Muscle layer of colon (tissue), 2 donors: ENCODE results near the gene OOSP4B.
"Not testable (repeated sequence)": the region's sequence is repeated elsewhere in the genome, so short reads cannot be mapped to it uniquely, and the experiment has no call there.

Experiments used
- H3K27ac ChIP-seq: one replicate; pipeline ENCODE4 v1.7.0; 2013; ENCODE audit warnings: low read depth, mild to moderate bottlenecking, low read length, moderate library complexity
- H3K27me3 ChIP-seq, 2 donors: one replicate each; pipeline ENCODE4 v1.7.0; 2013; ENCODE audit warnings: low read length in 2 of 2, mild to moderate bottlenecking in 2 of 2; ENCODE audit not compliant: insufficient read depth in 2 of 2, control insufficient read depth in 1 of 2
- H3K36me3 ChIP-seq: one replicate; pipeline ENCODE4 v1.7.0; 2013; ENCODE audit warnings: mild to moderate bottlenecking, low read length; ENCODE audit not compliant: insufficient read depth
- H3K4me1 ChIP-seq: one replicate; pipeline ENCODE4 v1.7.0; 2013; ENCODE audit warnings: mild to moderate bottlenecking, low read length; ENCODE audit not compliant: insufficient read depth
- H3K4me3 ChIP-seq, 2 donors: one replicate each; pipeline ENCODE4 v1.7.0; 2013; ENCODE audit warnings: low read length in 2 of 2, low read depth in 1 of 2, mild to moderate bottlenecking in 1 of 2, moderate library complexity in 1 of 2
- H3K9ac ChIP-seq: one replicate; pipeline ENCODE4 v1.7.0; 2013; ENCODE audit warnings: low read length
- H3K9me3 ChIP-seq: one replicate; pipeline ENCODE4 v1.7.0; 2013; ENCODE audit warnings: mild to moderate bottlenecking, low read length
- donor health status: abdominal sarcoma.
- donor health status: Adenocarcinoma of cecum.

Gene OOSP4B

GRCh38 chr11:60064111-60064510 is 47.1 kb downstream of the OOSP4B start:
- H3K4me3 ChIP-seq, result no peak overlapping the region
- H3K36me3 ChIP-seq, result no peaks in the 10 kb centered on the region
- H3K4me1 ChIP-seq, result no peaks in the 10 kb centered on the region
- no peaks in the 10 kb centered on the region for H3K9me3 ChIP-seq
- H3K9ac ChIP-seq, result no peak overlapping the region
- no peaks in the 10 kb centered on the region for H3K27me3 ChIP-seq
- H3K27ac ChIP-seq, result no peak overlapping the region

- H3K9me3 ChIP-seq, result no peaks in the 10 kb centered on the region
- no peaks in the 10 kb centered on the region for H3K27me3 ChIP-seq
- H3K36me3 ChIP-seq, result no peaks in the 10 kb centered on the region
- no peaks in the 10 kb centered on the region for H3K4me1 ChIP-seq
- no peak overlapping the region for H3K4me3 ChIP-seq
- H3K9ac ChIP-seq, result no peak overlapping the region
- no peak overlapping the region for H3K27ac ChIP-seq
Observed at GRCh38 chr11:60065801-60066200, 48.8 kb downstream of the OOSP4B start.

- no peak overlapping the region for H3K27ac ChIP-seq
- H3K4me3 ChIP-seq, result no peak overlapping the region
- H3K4me1 ChIP-seq, result no peaks in the 10 kb centered on the region
- H3K9me3 ChIP-seq, result no peaks in the 10 kb centered on the region
- no peaks in the 10 kb centered on the region for H3K27me3 ChIP-seq
- no peak overlapping the region for H3K9ac ChIP-seq
- H3K36me3 ChIP-seq, result no peaks in the 10 kb centered on the region
Observed at GRCh38 chr11:60069450-60069849, 52.5 kb downstream of the OOSP4B start.

- not testable (repeated sequence) for H3K27me3 ChIP-seq, H3K36me3 ChIP-seq, H3K27ac ChIP-seq, H3K9me3 ChIP-seq, H3K4me3 ChIP-seq, H3K4me1 ChIP-seq, H3K9ac ChIP-seq
Observed at GRCh38 chr11:60071644-60072043, 54.7 kb downstream of the OOSP4B start.

GRCh38 chr11:60077216-60077817 is 60.3 kb downstream of the OOSP4B start:
- Histone ChIP-seq H3K27me3 (no peaks in the 10 kb centered on the region), H3K4me1 (no peaks in the 10 kb centered on the region), H3K27ac (no peak overlapping the region), H3K4me3 (no peak overlapping the region), H3K9me3 (no peaks in the 10 kb centered on the region), H3K36me3 (no peaks in the 10 kb centered on the region), H3K9ac (no peak overlapping the region)

- Histone ChIP-seq H3K9me3 (no peaks in the 10 kb centered on the region), H3K27me3 (no peaks in the 10 kb centered on the region), H3K4me1 (no peaks in the 10 kb centered on the region), H3K36me3 (no peaks in the 10 kb centered on the region), H3K9ac (no peak overlapping the region), H3K27ac (no peak overlapping the region), H3K4me3 (no peak overlapping the region)
Observed at GRCh38 chr11:60077981-60078380, 61.0 kb downstream of the OOSP4B start.

- Histone ChIP-seq H3K36me3 (no peaks in the 10 kb centered on the region), H3K4me1 (no peaks in the 10 kb centered on the region), H3K27ac (no peak overlapping the region), H3K4me3 (no peak overlapping the region), H3K9ac (no peak overlapping the region), H3K9me3 (no peaks in the 10 kb centered on the region), H3K27me3 (no peaks in the 10 kb centered on the region)
Observed at GRCh38 chr11:60078745-60079144, 61.8 kb downstream of the OOSP4B start.

GRCh38 chr11:60080535-60080934 is 63.6 kb downstream of the OOSP4B start:
- Histone ChIP-seq H3K27me3 (no peaks in the 10 kb centered on the region), H3K27ac (no peak overlapping the region), H3K9me3 (no peaks in the 10 kb centered on the region), H3K4me3 (no peak overlapping the region), H3K4me1 (no peaks in the 10 kb centered on the region), H3K9ac (no peak overlapping the region), H3K36me3 (no peaks in the 10 kb centered on the region)
